Cardiac muscle cell (in vitro differentiated cells and primary cell): ENCODE data around the gene ABHD3. TPM values are rescaled to one million over a fixed set of nuclear protein-coding genes. Genes with fewer than 3 reads are reported as not detected.
"Not testable (repeated sequence)": the region's sequence is repeated elsewhere in the genome, so short reads cannot be mapped to it uniquely, and the experiment has no call there.

Source experiments
- DNase-seq, 2 donors: peaks; one replicate each; pipeline versions ENCODE4 v3.0.0 to v3.0.0-alpha.2; 2010 to 2017; ENCODE audit warnings: low read depth in 1 of 2, low spot score in 1 of 2
- H3K27ac ChIP-seq: fragments of 200-600 bp; sonication (generic); 2 replicates; pipeline ENCODE4 v1.5.1; 2016
- H3K27me3 ChIP-seq: fragments of 200-600 bp; sonication (generic); 2 replicates; pipeline ENCODE4 v1.6.0; 2016; ENCODE audit warnings: control low read depth
- H3K36me3 ChIP-seq: fragments of 200-600 bp; sonication (generic); 2 replicates; pipeline ENCODE4 v1.5.1; 2016; ENCODE audit warnings: control low read depth
- H3K4me1 ChIP-seq: fragments of 200-600 bp; sonication (generic); 2 replicates; pipeline ENCODE4 v1.8.1; 2017; ENCODE audit warnings: low read depth, mild to moderate bottlenecking, mixed run types
- H3K4me3 ChIP-seq: fragments of 200-600 bp; sonication (generic); 2 replicates; pipeline ENCODE4 v1.5.1; 2016; ENCODE audit warnings: mild to moderate bottlenecking
- H3K9me3 ChIP-seq: fragments of 200-600 bp; sonication (generic); 2 replicates; pipeline ENCODE4 v1.5.1; 2017; ENCODE audit warnings: low read depth, mild to moderate bottlenecking, control low read depth
- CTCF ChIP-seq: IDR thresholded peaks from 2 replicates; pipeline ENCODE4 v1.5.1; 2012; ENCODE audit warnings: low read depth, mild to moderate bottlenecking, low read length
- polyA plus RNA-seq: library from polyadenylated mRNA; unstranded; fragments of >200 nt; fragmentation: Nextera tagmentation; extraction: Ambion mirVana; gene quantifications from 2 replicates; pipeline ENCODE4 v1.2.1, GENCODE V29; 2016
- total RNA-seq: library from RNA; depleted of rRNA; stranded (reverse); fragments of >200 nt; gene quantifications from 2 replicates; pipeline ENCODE4 v1.2.3, GENCODE V29; 2016

The ABHD3 gene
- total and polyA plus RNA-seq, 2 experiments from 2014 or later = 5.2 to 10.9 TPM

GRCh38 chr18:21680161-21680560 is 24.4 kb downstream of the ABHD3 start:
- no peak for TF ChIP-seq CTCF
- Histone ChIP-seq H3K4me1 (peaks cover 4% of the 10 kb centered on the region), H3K4me3 (no peak overlapping the region), H3K27me3 (no peaks in the 10 kb centered on the region), H3K27ac (no peak overlapping the region), H3K9me3 (no peaks in the 10 kb centered on the region), H3K36me3 (no peaks in the 10 kb centered on the region)
- DNase-seq = no peak

- Histone ChIP-seq H3K9me3 (no peaks in the 10 kb centered on the region), H3K36me3 (no peaks in the 10 kb centered on the region), H3K27ac (no peak overlapping the region), H3K27me3 (no peaks in the 10 kb centered on the region), H3K4me3 (no peak overlapping the region), H3K4me1 (peaks cover 4% of the 10 kb centered on the region)
- TF ChIP-seq CTCF = no peak
- DNase-seq = no peak
These were observed 25.7 kb downstream of the ABHD3 start for GRCh38 chr18:21678859-21679258.

GRCh38 chr18:21675354-21675753 is 29.2 kb downstream of the ABHD3 start:
- not testable (repeated sequence) for H3K27me3 ChIP-seq, H3K4me1 ChIP-seq, H3K9me3 ChIP-seq, H3K36me3 ChIP-seq, DNase-seq, H3K4me3 ChIP-seq, H3K27ac ChIP-seq

- Histone ChIP-seq H3K4me3 (no peak overlapping the region), H3K36me3 (no peaks in the 10 kb centered on the region), H3K4me1 (no peaks in the 10 kb centered on the region)
These were observed 31.9 kb downstream of the ABHD3 start for GRCh38 chr18:21672521-21673267.

GRCh38 chr18:21669736-21670285 is 34.8 kb downstream of the ABHD3 start:
- DNase-seq = peak in 1 of 2 donors; percentile 2
- no peaks in the 10 kb centered on the region for H3K4me1 ChIP-seq
- no peaks in the 10 kb centered on the region for H3K9me3 ChIP-seq
- no peak for TF ChIP-seq CTCF
- no peaks in the 10 kb centered on the region for H3K36me3 ChIP-seq
- no peaks in the 10 kb centered on the region for H3K27me3 ChIP-seq
- no peak overlapping the region for H3K27ac ChIP-seq
- H3K4me3 ChIP-seq = no peak overlapping the region

More at GRCh38 chr18:21672521-21673267, 31.9 kb downstream of the ABHD3 start:
- peak in 1 of 2 donors; percentile 11 for DNase-seq
- no peaks in the 10 kb centered on the region for H3K9me3 ChIP-seq
- H3K27me3 ChIP-seq = no peaks in the 10 kb centered on the region
- H3K27ac ChIP-seq = no peak overlapping the region
- no peak for TF ChIP-seq CTCF

- H3K36me3 ChIP-seq = no peaks in the 10 kb centered on the region
- no peaks in the 10 kb centered on the region for H3K4me1 ChIP-seq
- no peak overlapping the region for H3K27ac ChIP-seq
- no peak for DNase-seq
- no peaks in the 10 kb centered on the region for H3K9me3 ChIP-seq
- no peaks in the 10 kb centered on the region for H3K27me3 ChIP-seq
- no peak for TF ChIP-seq CTCF
- no peak overlapping the region for H3K4me3 ChIP-seq
These were observed 40.5 kb downstream of the ABHD3 start for GRCh38 chr18:21664069-21664468.
